VCaP (cell line): ENCODE measurements around the gene SALL3.

Experiments used
- H3K27ac ChIP-seq: fragments of 450-650 bp; 2 replicates; pipeline ENCODE4 v1.5.1; 2017
- TF ChIP-seq, protein P1 (sequence below): fragments of 450-650 bp; conservative IDR thresholded peaks from 2 replicates; pipeline ENCODE4 v1.5.1; 2017; ENCODE audit warnings: mild to moderate bottlenecking, moderate library complexity

SALL3 gene

DNA sequence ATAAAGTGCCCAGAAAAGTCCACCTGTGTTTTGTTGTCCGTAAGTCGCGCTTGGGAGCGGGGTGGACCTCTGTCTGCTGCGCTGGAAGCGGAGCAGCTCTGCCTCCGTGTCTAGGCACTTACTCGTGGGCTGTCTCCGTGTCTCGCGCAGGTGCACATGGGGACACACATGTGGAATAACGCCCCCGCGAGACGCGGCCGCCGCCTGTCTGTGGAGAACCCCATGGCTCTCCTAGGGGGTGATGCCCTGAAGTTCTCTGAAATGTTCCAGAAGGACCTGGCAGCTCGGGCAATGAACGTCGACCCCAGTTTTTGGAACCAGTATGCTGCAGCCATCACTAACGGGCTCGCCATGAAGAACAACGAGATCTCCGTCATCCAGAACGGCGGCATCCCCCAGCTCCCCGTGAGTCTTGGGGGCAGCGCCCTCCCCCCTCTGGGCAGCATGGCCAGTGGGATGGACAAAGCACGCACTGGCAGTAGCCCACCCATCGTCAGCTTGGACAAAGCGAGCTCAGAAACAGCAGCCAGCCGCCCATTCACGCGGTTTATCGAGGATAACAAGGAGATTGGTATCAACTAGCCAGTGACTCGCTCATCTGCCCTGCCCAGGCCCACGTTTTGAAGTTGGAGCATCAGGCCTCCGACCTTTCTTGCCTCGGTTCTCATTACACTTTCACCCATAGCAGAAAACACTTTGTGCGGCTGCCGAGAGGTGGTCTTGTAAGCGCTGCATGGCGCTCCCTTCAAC is 17.3 kb downstream of the SALL3 start:
- no peak overlapping the region for H3K27ac ChIP-seq
- TF ChIP-seq, protein P1, sequence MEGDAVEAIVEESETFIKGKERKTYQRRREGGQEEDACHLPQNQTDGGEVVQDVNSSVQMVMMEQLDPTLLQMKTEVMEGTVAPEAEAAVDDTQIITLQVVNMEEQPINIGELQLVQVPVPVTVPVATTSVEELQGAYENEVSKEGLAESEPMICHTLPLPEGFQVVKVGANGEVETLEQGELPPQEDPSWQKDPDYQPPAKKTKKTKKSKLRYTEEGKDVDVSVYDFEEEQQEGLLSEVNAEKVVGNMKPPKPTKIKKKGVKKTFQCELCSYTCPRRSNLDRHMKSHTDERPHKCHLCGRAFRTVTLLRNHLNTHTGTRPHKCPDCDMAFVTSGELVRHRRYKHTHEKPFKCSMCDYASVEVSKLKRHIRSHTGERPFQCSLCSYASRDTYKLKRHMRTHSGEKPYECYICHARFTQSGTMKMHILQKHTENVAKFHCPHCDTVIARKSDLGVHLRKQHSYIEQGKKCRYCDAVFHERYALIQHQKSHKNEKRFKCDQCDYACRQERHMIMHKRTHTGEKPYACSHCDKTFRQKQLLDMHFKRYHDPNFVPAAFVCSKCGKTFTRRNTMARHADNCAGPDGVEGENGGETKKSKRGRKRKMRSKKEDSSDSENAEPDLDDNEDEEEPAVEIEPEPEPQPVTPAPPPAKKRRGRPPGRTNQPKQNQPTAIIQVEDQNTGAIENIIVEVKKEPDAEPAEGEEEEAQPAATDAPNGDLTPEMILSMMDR, result no peak

DNA sequence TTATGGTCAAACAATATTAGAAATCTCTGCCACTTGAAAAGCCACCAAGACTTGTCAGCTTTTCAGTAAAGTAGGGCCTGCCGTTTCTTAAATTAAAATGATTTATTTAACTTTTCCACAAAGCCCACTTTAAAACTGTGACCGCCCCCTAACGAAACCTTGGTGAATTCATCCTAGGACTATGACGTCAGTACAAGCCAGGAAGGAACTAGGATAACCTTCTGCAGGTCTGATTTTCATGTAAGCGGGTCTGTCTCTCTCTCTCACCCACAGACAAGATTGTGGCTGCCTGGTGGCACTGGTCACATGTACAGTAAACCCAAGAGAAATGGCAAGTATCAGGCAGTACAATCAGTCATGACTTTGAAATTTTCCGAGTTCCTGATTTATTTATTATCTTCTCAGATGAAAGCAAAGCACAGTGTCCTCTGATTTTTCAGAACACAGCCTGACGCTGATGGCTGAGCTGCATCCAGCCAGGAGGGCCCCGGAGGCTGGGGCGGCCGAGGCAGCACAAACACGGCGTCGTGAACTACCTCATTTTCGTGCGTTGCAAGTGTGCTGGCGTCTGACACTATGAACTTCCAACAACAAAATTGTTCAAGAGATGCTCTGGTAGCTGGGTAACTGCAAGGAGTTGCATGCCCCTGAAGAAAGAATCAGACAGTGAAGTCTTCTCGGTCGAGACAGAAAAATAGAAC is 18.9 kb downstream of the SALL3 start:
- TF ChIP-seq, protein P1, result no peak
- peak overlapping the region; percentile 93; the same call in 1 of the 2 replicates for H3K27ac ChIP-seq

DNA sequence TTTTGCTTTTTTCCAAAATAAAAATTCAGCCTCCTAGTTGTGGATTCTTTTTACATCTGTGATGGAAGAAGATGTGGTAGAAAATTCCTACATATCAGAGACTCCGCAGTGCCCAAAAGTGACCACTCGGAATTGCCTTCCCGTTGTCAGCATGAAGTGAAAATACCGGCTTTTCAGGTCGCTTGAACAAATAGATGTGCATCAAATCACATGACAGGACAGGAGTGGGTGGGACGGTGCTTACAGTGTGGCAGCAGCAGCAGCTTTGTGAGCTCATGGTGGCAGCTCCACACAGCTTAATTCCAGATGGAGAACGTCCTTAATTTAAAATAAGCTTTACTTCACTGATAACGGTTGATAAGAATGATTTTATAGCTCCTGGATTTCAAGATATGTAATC is 20.3 kb downstream of the SALL3 start:
- TF ChIP-seq, protein P1, result no peak
- peak overlapping the region; percentile 93 for H3K27ac ChIP-seq

DNA sequence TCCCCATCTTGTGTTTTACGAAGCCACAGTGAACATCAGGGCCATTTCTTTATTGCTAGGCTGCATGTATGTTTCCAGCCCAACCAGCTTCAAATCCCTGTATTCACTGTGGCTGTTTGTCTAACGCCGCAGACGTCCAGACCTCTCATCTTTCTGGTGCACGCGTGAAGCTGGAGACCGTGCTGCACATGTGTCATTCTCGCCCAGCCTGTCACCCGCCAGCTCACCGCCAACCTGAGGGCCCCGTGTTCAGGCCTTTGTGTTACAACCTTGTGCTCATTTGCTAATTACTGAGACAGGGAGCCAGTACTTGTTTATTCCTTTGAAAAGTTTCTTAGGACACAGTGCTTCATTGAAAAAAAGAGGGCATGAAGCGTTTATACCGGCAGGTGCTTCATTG is 21.4 kb downstream of the SALL3 start:
- H3K27ac ChIP-seq, result peak overlapping the region; percentile 93
- TF ChIP-seq, protein P1, result no peak

DNA sequence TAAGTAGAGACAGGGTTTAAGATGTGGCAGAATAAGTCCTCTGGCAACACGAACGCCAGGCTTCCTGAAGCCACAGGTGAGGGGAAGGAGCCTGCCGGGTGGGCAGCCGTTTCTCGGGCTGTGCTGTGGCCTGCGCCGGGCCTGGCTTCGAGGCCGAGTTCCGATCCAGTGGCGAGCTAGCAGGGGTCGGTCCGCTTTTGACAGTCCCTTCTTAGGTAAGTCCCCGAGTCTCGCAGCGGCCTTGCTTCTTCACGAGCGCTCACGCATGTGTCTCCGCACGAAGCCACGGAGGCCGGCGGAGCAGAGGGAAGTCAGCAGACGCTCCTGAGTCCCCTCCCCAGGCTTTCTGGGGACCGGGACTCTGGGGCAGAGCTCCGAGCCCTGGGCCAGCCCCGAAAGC is 26.0 kb downstream of the SALL3 start:
- no peak overlapping the region for H3K27ac ChIP-seq
- TF ChIP-seq, protein P1, result no peak

DNA sequence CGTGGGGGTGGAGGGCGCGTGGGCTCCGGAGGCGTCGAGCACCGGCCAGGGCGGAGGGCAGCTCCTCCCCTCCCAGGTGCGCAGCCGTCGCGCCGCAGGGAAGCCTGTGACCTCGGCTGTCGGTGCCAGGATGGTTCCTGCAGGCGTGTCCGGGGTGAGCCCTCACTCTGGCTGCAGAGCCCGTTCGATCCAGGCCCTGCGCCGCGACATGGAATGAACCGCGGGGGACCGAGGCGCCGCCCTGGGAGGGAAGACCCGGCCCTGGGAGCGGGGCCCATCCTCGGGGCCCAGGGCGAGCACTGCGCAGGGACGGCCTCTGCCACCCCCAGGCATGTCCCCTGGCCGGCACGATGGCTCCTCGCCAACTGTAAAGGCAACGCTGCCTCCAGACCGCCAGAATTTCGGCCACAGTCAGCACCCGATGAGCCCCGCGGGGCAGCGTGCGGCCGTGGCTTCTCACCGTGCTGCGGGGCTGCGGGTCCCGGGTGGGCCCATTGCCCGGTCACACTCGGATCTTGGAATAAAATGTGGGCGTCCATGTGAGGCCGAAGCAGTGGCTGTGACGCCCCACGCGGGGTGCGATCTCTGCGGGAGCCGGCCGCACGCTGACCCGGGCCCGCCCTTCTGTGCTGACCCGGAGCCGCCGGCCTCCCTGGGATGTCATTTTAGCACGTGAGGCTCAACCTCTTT is 26.6 kb downstream of the SALL3 start:
- no peak overlapping the region for H3K27ac ChIP-seq
- TF ChIP-seq, protein P1, result no peak

DNA sequence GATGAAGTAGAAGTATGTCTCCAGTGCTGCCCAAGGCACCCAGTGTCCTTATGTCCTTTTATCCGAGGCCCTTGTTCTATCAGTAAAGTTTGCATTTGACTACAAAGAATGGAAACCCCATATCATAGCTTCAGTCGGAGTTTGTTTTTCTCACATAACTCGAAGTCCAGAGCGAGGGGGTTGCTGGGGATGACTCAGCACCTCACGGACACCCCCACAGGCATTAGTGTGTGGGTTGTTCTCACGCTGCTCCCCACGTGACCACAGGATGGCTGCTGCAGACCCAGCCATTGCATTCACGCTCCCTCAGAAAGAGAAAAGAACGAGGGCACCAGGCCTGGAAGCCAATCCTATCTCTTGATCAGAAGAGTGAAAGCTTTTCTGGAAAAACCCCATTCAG is 27.8 kb downstream of the SALL3 start:
- TF ChIP-seq, protein P1, result no peak
- no peak overlapping the region for H3K27ac ChIP-seq
